Activated effector memory CD4-positive, alpha-beta T cell treated with anti-CD3 and anti-CD28 coated beads, Interleukin-2, amount 50 U/mL, for 16 hours (primary cell): ENCODE data around the gene TBC1D9B.

ENCODE experiments used
- DNase-seq: peaks from one replicate; pipeline ENCODE4 v3.0.0-alpha.2; 2020

TBC1D9B gene

GRCh38 chr5:179868541-179868940, 39.2 kb downstream of the TBC1D9B start:
- no peak for DNase-seq

GRCh38 chr5:179867476-179867875, 40.2 kb downstream of the TBC1D9B start:
- no peak for DNase-seq

GRCh38 chr5:179867079-179867465, 40.6 kb downstream of the TBC1D9B start:
- no peak for DNase-seq

- DNase-seq: no peak
These were observed 41.2 kb downstream of the TBC1D9B start for GRCh38 chr5:179866241-179867078.

- DNase-seq: no peak
These were observed 42.0 kb downstream of the TBC1D9B start for GRCh38 chr5:179865491-179866240.

- no peak for DNase-seq
These were observed 43.0 kb downstream of the TBC1D9B start for GRCh38 chr5:179864686-179865085.

- DNase-seq: no peak
These were observed 44.1 kb downstream of the TBC1D9B start for GRCh38 chr5:179863449-179864085.

- DNase-seq: no peak
These were observed 44.8 kb downstream of the TBC1D9B start for GRCh38 chr5:179862891-179863290.

- no peak for DNase-seq
These were observed 45.4 kb downstream of the TBC1D9B start for GRCh38 chr5:179862296-179862695.

GRCh38 chr5:179860301-179860700, 47.4 kb downstream of the TBC1D9B start:
- no peak for DNase-seq

- peak; percentile 96 for DNase-seq
These were observed 48.9 kb downstream of the TBC1D9B start, which contains the start of gene MRNIP for GRCh38 chr5:179858586-179859427. Gene MRNIP (minus strand): TSS chr5:179858817. CDS start chr5:179858796, 21 bp downstream.

GRCh38 chr5:179858241-179858585, 49.5 kb downstream of the TBC1D9B start:
- DNase-seq: peak; percentile 83

GRCh38 chr5:179854356-179854755, 53.3 kb downstream of the TBC1D9B start:
- DNase-seq: no peak

- no peak for DNase-seq
These were observed 54.6 kb downstream of the TBC1D9B start for GRCh38 chr5:179852993-179853547.

GRCh38 chr5:179841621-179842020, 66.1 kb downstream of the TBC1D9B start:
- DNase-seq: no peak

- no peak for DNase-seq
These were observed 66.9 kb downstream of the TBC1D9B start for GRCh38 chr5:179840766-179841165.

- DNase-seq: no peak
These were observed 67.4 kb downstream of the TBC1D9B start for GRCh38 chr5:179840321-179840720.

GRCh38 chr5:179839328-179840256, 68.1 kb downstream of the TBC1D9B start:
- DNase-seq: no peak

- no peak for DNase-seq
These were observed 70.4 kb downstream of the TBC1D9B start for GRCh38 chr5:179837076-179838011.
